Measurements from ENCODE around the gene ABHD16B. TPM values are rescaled to one million over a fixed set of nuclear protein-coding genes. Genes with fewer than 3 reads are reported as not detected.
A peak's percentile ranks its signal among the peaks of the same experiment; 100 is the strongest.

ABHD16B gene
- total RNA-seq, 1 experiment from 2014 or later, result 0.24 TPM

DNA sequence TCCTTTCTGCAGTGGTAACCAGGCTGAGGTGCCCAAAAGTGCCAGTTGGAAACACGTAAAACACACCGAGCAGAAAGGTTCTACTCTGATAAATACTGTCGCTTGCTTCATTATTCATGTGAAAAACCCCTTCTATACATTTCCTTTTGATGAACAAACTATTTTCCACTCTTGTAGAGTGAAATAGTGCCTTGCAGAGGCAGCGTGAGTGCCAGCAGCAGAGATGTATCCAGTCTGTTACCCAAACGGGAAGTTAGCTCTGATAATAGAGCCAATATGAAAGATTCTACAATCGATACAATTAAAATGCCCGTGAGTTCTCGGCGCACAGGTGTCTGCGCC is 31.7 kb upstream of the ABHD16B start:
- Mint-ChIP-seq H3K9me3 (ENCODE audit: low read depth, unreplicated experiment) (no peaks in the 10 kb centered on the region), H3K27me3 (ENCODE audit: unreplicated experiment) (peaks cover 76% of the 10 kb centered on the region), H3K36me3 (ENCODE audit: insufficient read depth, unreplicated experiment) (peaks cover 28% of the 10 kb centered on the region), H3K4me1 (ENCODE audit: low read depth, unreplicated experiment) (peaks cover 18% of the 10 kb centered on the region), H3K4me3 (ENCODE audit: low read depth, unreplicated experiment) (peak overlapping the region; percentile 64), H3K27ac (ENCODE audit: unreplicated experiment) (peak overlapping the region; percentile 51)
- CTCF ChIA-PET, result interaction anchor here (0.6 kb wide), 1 partner anchor 51 kb away, joined by 3 read pairs; no protein-coding TSS in a partner anchor
- intact Hi-C loops (cut with micrococcal nuclease; ENCODE audit: unreplicated experiment), result no loop called here
- BruUV-seq (replicated peaks), result TSS peak; percentile 26
- TF ChIP-seq, protein P1, sequence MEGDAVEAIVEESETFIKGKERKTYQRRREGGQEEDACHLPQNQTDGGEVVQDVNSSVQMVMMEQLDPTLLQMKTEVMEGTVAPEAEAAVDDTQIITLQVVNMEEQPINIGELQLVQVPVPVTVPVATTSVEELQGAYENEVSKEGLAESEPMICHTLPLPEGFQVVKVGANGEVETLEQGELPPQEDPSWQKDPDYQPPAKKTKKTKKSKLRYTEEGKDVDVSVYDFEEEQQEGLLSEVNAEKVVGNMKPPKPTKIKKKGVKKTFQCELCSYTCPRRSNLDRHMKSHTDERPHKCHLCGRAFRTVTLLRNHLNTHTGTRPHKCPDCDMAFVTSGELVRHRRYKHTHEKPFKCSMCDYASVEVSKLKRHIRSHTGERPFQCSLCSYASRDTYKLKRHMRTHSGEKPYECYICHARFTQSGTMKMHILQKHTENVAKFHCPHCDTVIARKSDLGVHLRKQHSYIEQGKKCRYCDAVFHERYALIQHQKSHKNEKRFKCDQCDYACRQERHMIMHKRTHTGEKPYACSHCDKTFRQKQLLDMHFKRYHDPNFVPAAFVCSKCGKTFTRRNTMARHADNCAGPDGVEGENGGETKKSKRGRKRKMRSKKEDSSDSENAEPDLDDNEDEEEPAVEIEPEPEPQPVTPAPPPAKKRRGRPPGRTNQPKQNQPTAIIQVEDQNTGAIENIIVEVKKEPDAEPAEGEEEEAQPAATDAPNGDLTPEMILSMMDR (IDR thresholded peaks at IDR 0.05; ENCODE audit: unreplicated experiment), result no peak
- DNase-seq, result no peak

DNA sequence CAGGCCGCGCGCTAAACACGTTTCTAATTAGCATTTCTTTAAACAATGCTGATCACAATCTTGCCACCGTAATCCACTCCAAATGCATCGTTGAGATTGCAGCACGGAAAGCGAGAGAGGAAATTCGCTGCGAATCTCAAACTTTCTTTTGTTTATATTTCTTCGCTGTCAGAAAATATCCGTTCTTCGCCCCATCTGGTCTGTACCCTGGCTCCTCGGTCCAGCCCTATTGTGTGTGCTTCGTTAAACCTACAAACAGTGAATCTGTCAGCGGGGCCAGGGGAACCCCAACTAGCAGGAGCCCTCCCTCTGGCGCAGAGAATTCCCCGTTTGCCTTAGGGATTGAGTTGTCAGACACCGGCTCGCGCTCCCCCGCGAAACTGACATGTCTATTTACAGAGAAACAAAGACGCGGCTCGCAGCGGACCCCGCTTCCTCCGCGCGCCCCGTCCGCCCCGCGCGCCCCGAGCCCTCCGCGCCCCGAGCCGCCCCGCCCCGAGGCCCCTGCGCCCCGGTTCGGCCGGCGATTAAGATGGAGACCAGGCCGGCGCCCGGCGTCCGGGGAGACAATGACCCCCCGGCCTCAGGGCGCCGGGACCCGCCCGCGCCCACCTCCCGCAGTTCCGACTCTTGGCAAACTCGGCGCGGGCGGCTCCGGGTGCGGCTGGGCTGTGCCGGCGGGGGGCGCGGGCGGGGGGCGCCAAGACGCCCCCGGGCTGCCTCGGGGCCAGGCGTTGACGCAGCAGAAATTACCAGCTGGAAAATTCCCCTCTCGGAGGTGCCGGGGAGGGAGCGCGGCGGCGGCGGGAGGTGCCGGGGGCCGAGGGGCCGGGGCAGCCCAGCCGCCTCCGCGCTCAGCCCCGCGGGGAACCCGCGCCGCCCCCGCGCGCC is 31.1 kb upstream of the ABHD16B start:
- DNase-seq, result no peak
- TF ChIP-seq, protein P1 (IDR thresholded peaks at IDR 0.05; ENCODE audit: unreplicated experiment), result no peak
- CTCF ChIA-PET, result interaction anchor here (0.6 kb wide), 1 partner anchor 51 kb away, joined by 3 read pairs; no protein-coding TSS in a partner anchor
- BruUV-seq (replicated peaks), result no TSS peak
- H3K27ac Mint-ChIP-seq (ENCODE audit: unreplicated experiment), result peak overlapping the region; percentile 51
- H3K4me1 Mint-ChIP-seq (ENCODE audit: low read depth, unreplicated experiment), result peaks cover 19% of the 10 kb centered on the region
- peaks cover 33% of the 10 kb centered on the region for H3K36me3 Mint-ChIP-seq (ENCODE audit: insufficient read depth, unreplicated experiment)
- intact Hi-C loops (cut with micrococcal nuclease; ENCODE audit: unreplicated experiment), result no loop called here
- peaks cover 75% of the 10 kb centered on the region for H3K27me3 Mint-ChIP-seq (ENCODE audit: unreplicated experiment)
- H3K4me3 Mint-ChIP-seq (ENCODE audit: low read depth, unreplicated experiment), result peak overlapping the region; percentile 64
- no peaks in the 10 kb centered on the region for H3K9me3 Mint-ChIP-seq (ENCODE audit: low read depth, unreplicated experiment)

DNA sequence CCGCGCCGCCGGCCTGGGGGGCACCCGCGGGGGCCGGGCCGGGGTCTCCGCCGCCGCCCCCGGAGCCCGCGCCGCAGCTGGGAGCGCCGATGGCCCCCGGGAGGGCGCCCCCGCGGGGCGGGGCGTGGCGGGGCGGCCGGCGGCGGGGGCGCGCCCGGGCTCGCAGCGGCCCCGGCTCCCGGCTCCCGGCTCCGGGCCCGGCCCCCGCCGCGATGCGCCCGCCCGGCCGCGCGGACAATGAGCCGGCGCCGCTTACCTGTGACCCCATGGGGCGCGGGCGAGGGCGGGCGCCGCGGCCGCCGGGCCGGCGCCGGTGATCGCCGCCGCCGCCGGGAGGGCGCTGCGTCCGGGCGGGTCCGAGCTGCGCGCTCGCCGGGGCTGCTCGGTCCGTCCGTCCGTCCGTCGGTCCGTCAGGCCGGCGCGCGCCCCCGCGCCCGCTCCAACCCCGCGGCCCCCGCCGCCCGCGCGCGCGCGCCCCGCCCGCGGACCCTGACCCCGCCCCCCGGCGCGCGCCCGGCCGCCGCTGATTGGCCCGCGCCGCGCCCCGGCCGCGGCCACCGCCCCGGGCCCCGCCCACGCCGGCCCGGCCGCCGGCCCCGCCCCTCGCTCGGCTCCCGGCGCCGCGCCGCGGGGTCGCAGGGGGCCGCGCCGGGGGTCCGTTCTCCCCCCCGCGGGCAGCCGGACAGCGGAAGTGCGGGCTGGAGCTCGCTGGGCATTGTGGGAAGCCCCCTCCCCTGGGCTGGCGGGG is 30.3 kb upstream of the ABHD16B start, which contains the start of gene ZBTB46:
Gene ZBTB46 (minus strand): TSS at position 424 of the 748 bp plus-strand sequence. CDS start 40,507 bp downstream, outside the sequence.
- H3K9me3 Mint-ChIP-seq (ENCODE audit: low read depth, unreplicated experiment), result no peaks in the 10 kb centered on the region
- CTCF ChIA-PET, result no interaction called here
- BruUV-seq (replicated peaks), result no TSS peak
- peak within 1 kb of the TSS; percentile 51 for H3K27ac Mint-ChIP-seq (ENCODE audit: unreplicated experiment)
- H3K4me3 Mint-ChIP-seq (ENCODE audit: low read depth, unreplicated experiment), result peak within 1 kb of the TSS; percentile 64
- peaks cover 26% of the 10 kb centered on the region for H3K4me1 Mint-ChIP-seq (ENCODE audit: low read depth, unreplicated experiment)
- peaks cover 35% of the 10 kb centered on the region for H3K36me3 Mint-ChIP-seq (ENCODE audit: insufficient read depth, unreplicated experiment)
- TF ChIP-seq, protein P1 (IDR thresholded peaks at IDR 0.05; ENCODE audit: unreplicated experiment), result no peak
- intact Hi-C loops (cut with micrococcal nuclease; ENCODE audit: unreplicated experiment), result no loop called here
- peaks cover 71% of the 10 kb centered on the region for H3K27me3 Mint-ChIP-seq (ENCODE audit: unreplicated experiment)
- peak; percentile 84 for DNase-seq

DNA sequence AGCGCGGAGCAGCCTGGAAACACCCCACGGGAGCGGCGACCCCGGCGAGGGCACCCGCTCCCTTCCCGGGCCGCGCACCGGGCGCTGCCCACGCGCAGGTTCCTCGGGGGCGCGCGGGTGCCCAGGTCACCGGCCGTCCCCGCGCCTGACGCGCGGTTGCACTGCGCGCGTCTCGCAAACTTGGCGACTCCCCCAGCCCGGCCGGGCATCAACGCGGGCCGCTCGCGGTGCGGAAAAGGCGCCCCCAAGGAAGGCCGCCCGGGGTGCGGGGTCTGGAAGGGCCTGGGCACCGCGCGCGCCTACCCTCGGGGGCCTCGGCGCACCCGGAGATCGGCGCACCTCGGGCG is 29.7 kb upstream of the ABHD16B start:
- CTCF ChIA-PET, result no interaction called here
- DNase-seq, result no peak
- Mint-ChIP-seq H3K36me3 (ENCODE audit: insufficient read depth, unreplicated experiment) (peaks cover 35% of the 10 kb centered on the region), H3K4me1 (ENCODE audit: low read depth, unreplicated experiment) (peaks cover 26% of the 10 kb centered on the region), H3K27me3 (ENCODE audit: unreplicated experiment) (peaks cover 65% of the 10 kb centered on the region), H3K27ac (ENCODE audit: unreplicated experiment) (no peak overlapping the region), H3K4me3 (ENCODE audit: low read depth, unreplicated experiment) (peak overlapping the region; percentile 52), H3K9me3 (ENCODE audit: low read depth, unreplicated experiment) (no peaks in the 10 kb centered on the region)
- BruUV-seq (replicated peaks), result no TSS peak
- intact Hi-C loops (cut with micrococcal nuclease; ENCODE audit: unreplicated experiment), result no loop called here
- TF ChIP-seq, protein P1 (IDR thresholded peaks at IDR 0.05; ENCODE audit: unreplicated experiment), result no peak

All from Calu3 (cell line).